Measurements from ENCODE around the gene SUPT20H. TPM values are rescaled to one million over a fixed set of nuclear protein-coding genes. Genes with fewer than 3 reads are reported as not detected.

Gene SUPT20H
- total and polyA plus RNA-seq, 4 donors = 44.3 to 73.9 (median 69.0) TPM

DNA sequence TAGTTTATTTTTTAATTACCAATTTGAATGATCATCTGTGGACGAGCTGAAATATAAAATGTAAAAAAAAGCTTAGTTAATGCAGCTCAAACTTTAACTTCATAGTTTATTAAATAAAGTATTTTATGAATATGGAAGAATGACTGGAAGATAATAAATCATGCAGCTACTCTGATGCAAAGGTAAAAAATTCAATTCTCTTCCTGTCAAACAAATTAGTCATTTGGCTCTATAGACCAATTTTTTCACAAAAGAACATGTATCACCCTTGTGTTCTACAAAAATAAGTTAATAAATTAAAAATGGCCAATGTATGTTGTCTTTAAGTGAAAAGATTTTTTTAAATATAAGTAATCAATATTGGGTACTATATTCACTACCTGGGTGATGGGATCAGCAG lies 32.7 kb downstream of the SUPT20H start:
- H3K27ac ChIP-seq (ENCODE audit: low read depth, low read length) = no peak overlapping the region

GRCh38 chr13:37023871-37024270 lies 35.6 kb downstream of the SUPT20H start:
- no peak for DNase-seq (ENCODE audit: low read depth in 4 of 6, low spot score in 6 of 6)
- H3K27me3 ChIP-seq (ENCODE audit: control insufficient read depth, insufficient read depth, low read length) = no peaks in the 10 kb centered on the region
- H3K4me1 ChIP-seq (ENCODE audit: control insufficient read depth, insufficient read depth, low read length) = no peaks in the 10 kb centered on the region
- no CpG with 5 or more reads among the region's 1 CpG for WGBS (ENCODE audit: insufficient coverage)
- no peak overlapping the region for H3K27ac ChIP-seq (ENCODE audit: low read depth, low read length)
- no peak overlapping the region for H3K4me3 ChIP-seq (ENCODE audit: low read depth, low read length)
- no peaks in the 10 kb centered on the region for H3K9me3 ChIP-seq (ENCODE audit: control insufficient read depth, insufficient read depth, low read length)
- peaks cover 10% of the 10 kb centered on the region for H3K36me3 ChIP-seq (ENCODE audit: control insufficient read depth, insufficient read depth, low read length)

More for the DNA sequence above, 32.7 kb downstream of the SUPT20H start:
- no CpG with 5 or more reads among the region's 1 CpG for WGBS (ENCODE audit: insufficient coverage)
- H3K36me3 ChIP-seq (ENCODE audit: control insufficient read depth, insufficient read depth, low read length) = peaks cover 13% of the 10 kb centered on the region
- H3K4me3 ChIP-seq (ENCODE audit: low read depth, low read length) = no peak overlapping the region
- H3K9me3 ChIP-seq (ENCODE audit: control insufficient read depth, insufficient read depth, low read length) = no peaks in the 10 kb centered on the region
- no peaks in the 10 kb centered on the region for H3K4me1 ChIP-seq (ENCODE audit: control insufficient read depth, insufficient read depth, low read length)
- H3K27me3 ChIP-seq (ENCODE audit: control insufficient read depth, insufficient read depth, low read length) = no peaks in the 10 kb centered on the region
- no peak for DNase-seq (ENCODE audit: low read depth in 4 of 6, low spot score in 6 of 6)

- no peaks in the 10 kb centered on the region for H3K4me1 ChIP-seq (ENCODE audit: control insufficient read depth, insufficient read depth, low read length)
- 100% methylated on average over 1 of the region's 1 CpG for WGBS (ENCODE audit: insufficient coverage)
- H3K27ac ChIP-seq (ENCODE audit: low read depth, low read length) = no peak overlapping the region
- H3K4me3 ChIP-seq (ENCODE audit: low read depth, low read length) = no peak overlapping the region
- H3K27me3 ChIP-seq (ENCODE audit: control insufficient read depth, insufficient read depth, low read length) = no peaks in the 10 kb centered on the region
- H3K9me3 ChIP-seq (ENCODE audit: control insufficient read depth, insufficient read depth, low read length) = no peaks in the 10 kb centered on the region
- DNase-seq (ENCODE audit: low read depth in 4 of 6, low spot score in 6 of 6) = no peak
- H3K36me3 ChIP-seq (ENCODE audit: control insufficient read depth, insufficient read depth, low read length) = peaks cover 11% of the 10 kb centered on the region
Observed at GRCh38 chr13:37014609-37015008, 44.9 kb downstream of the SUPT20H start.

DNA sequence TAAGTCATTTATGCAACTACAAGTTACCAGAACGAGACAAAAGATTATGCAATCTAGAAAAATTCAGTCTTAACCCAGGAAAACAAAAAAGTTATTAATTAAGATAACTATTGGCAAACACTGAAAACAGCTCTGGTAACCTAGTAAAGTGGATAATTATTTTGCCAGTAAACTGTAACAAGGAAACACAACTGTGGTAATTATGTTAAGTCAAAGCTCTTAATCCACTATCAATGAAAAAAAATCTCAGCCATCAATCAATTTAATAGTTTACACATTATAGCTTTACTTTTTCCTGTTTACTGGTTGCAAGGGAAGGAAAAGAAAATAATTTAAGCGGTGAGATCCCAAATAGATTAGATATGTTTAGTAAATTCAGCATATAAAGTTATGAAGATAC lies 47.7 kb downstream of the SUPT20H start:
- H3K27ac ChIP-seq (ENCODE audit: low read depth, low read length) = no peak overlapping the region
- peaks cover 17% of the 10 kb centered on the region for H3K36me3 ChIP-seq (ENCODE audit: control insufficient read depth, insufficient read depth, low read length)
- no peaks in the 10 kb centered on the region for H3K4me1 ChIP-seq (ENCODE audit: control insufficient read depth, insufficient read depth, low read length)
- H3K27me3 ChIP-seq (ENCODE audit: control insufficient read depth, insufficient read depth, low read length) = no peaks in the 10 kb centered on the region
- no peak overlapping the region for H3K4me3 ChIP-seq (ENCODE audit: low read depth, low read length)
- WGBS (ENCODE audit: insufficient coverage) = no CpG with 5 or more reads among the region's 2 CpGs
- H3K9me3 ChIP-seq (ENCODE audit: control insufficient read depth, insufficient read depth, low read length) = no peaks in the 10 kb centered on the region
- DNase-seq (ENCODE audit: low read depth in 4 of 6, low spot score in 6 of 6) = no peak

DNA sequence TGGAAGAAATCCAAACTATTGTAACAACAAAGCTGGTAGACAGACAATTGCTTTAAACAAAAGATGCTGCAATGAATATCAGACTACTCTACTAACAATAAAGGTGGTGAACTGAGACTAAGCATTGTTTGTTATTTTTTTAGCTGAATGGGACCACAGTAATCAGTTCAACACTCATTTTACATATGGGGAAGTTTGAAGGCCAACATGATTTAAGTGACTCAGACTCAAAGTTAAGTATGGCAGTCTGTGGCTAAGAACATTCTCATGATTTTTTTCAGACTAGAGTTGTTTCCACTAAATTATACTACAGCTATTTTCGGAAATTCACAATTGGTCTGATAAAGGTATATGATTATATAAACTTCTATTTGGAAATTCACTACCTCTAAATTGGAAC lies 48.5 kb downstream of the SUPT20H start:
- no peak for DNase-seq (ENCODE audit: low read depth in 4 of 6, low spot score in 6 of 6)
- no CpG with 5 or more reads among the region's 1 CpG for WGBS (ENCODE audit: insufficient coverage)
- Histone ChIP-seq H3K27ac (ENCODE audit: low read depth, low read length) (no peak overlapping the region), H3K4me1 (ENCODE audit: control insufficient read depth, insufficient read depth, low read length) (no peaks in the 10 kb centered on the region), H3K36me3 (ENCODE audit: control insufficient read depth, insufficient read depth, low read length) (peaks cover 14% of the 10 kb centered on the region), H3K4me3 (ENCODE audit: low read depth, low read length) (no peak overlapping the region), H3K27me3 (ENCODE audit: control insufficient read depth, insufficient read depth, low read length) (no peaks in the 10 kb centered on the region), H3K9me3 (ENCODE audit: control insufficient read depth, insufficient read depth, low read length) (no peaks in the 10 kb centered on the region)

DNA sequence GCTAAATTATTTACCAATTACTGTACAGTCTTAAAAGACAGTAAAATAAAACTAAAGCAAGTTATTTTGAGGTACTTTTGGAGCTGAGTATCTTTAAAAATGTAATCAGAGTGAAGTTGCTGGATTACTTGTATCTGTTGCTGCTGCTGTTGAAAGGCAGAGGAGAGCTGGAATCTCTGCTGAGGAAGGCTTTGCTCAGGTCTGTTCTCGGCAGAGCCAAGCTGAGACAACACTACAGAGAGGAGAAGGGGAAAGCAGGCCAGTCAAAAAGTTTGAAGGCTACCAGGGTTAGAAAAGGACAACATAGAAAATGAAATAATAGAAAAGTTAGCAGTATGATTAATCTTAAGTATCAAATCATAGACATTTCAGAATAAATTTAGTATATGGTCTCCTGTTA lies 49.1 kb downstream of the SUPT20H start:
- no peak overlapping the region for H3K27ac ChIP-seq (ENCODE audit: low read depth, low read length)

GRCh38 chr13:37009692-37010091 lies 49.8 kb downstream of the SUPT20H start:
- WGBS (ENCODE audit: insufficient coverage) = 75% methylated on average over 5 of the region's 5 CpGs
- H3K4me3 ChIP-seq (ENCODE audit: low read depth, low read length) = no peak overlapping the region
- H3K9me3 ChIP-seq (ENCODE audit: control insufficient read depth, insufficient read depth, low read length) = no peaks in the 10 kb centered on the region
- no peak for DNase-seq (ENCODE audit: low read depth in 4 of 6, low spot score in 6 of 6)
- H3K27me3 ChIP-seq (ENCODE audit: control insufficient read depth, insufficient read depth, low read length) = no peaks in the 10 kb centered on the region
- H3K27ac ChIP-seq (ENCODE audit: low read depth, low read length) = no peak overlapping the region
- peaks cover 22% of the 10 kb centered on the region for H3K36me3 ChIP-seq (ENCODE audit: control insufficient read depth, insufficient read depth, low read length)
- no peaks in the 10 kb centered on the region for H3K4me1 ChIP-seq (ENCODE audit: control insufficient read depth, insufficient read depth, low read length)

More for the DNA sequence above, 49.1 kb downstream of the SUPT20H start:
- DNase-seq (ENCODE audit: low read depth in 4 of 6, low spot score in 6 of 6) = no peak
- no peaks in the 10 kb centered on the region for H3K27me3 ChIP-seq (ENCODE audit: control insufficient read depth, insufficient read depth, low read length)
- peaks cover 17% of the 10 kb centered on the region for H3K36me3 ChIP-seq (ENCODE audit: control insufficient read depth, insufficient read depth, low read length)
- WGBS (ENCODE audit: insufficient coverage) = 88% methylated on average over 1 of the region's 1 CpG
- H3K4me1 ChIP-seq (ENCODE audit: control insufficient read depth, insufficient read depth, low read length) = no peaks in the 10 kb centered on the region
- no peak overlapping the region for H3K4me3 ChIP-seq (ENCODE audit: low read depth, low read length)
- H3K9me3 ChIP-seq (ENCODE audit: control insufficient read depth, insufficient read depth, low read length) = no peaks in the 10 kb centered on the region

- WGBS (ENCODE audit: insufficient coverage) = no CpG with 5 or more reads among the region's 3 CpGs
- Histone ChIP-seq H3K4me3 (ENCODE audit: low read depth, low read length) (peak overlapping the region; percentile 99), H3K4me1 (ENCODE audit: control insufficient read depth, insufficient read depth, low read length) (peaks cover 12% of the 10 kb centered on the region), H3K9me3 (ENCODE audit: control insufficient read depth, insufficient read depth, low read length) (no peaks in the 10 kb centered on the region), H3K27me3 (ENCODE audit: control insufficient read depth, insufficient read depth, low read length) (no peaks in the 10 kb centered on the region), H3K27ac (ENCODE audit: low read depth, low read length) (no peak overlapping the region), H3K36me3 (ENCODE audit: control insufficient read depth, insufficient read depth, low read length) (peaks cover 15% of the 10 kb centered on the region)
- DNase-seq (ENCODE audit: low read depth in 4 of 6, low spot score in 6 of 6) = no peak
Observed at GRCh38 chr13:37001921-37002250, 57.6 kb downstream of the SUPT20H start.

- Histone ChIP-seq H3K36me3 (ENCODE audit: control insufficient read depth, insufficient read depth, low read length) (peaks cover 7% of the 10 kb centered on the region), H3K27ac (ENCODE audit: low read depth, low read length) (peak within 1 kb of the TSS; percentile 100), H3K4me3 (ENCODE audit: low read depth, low read length) (peak within 1 kb of the TSS; percentile 99), H3K27me3 (ENCODE audit: control insufficient read depth, insufficient read depth, low read length) (no peaks in the 10 kb centered on the region), H3K4me1 (ENCODE audit: control insufficient read depth, insufficient read depth, low read length) (peaks cover 12% of the 10 kb centered on the region), H3K9me3 (ENCODE audit: control insufficient read depth, insufficient read depth, low read length) (no peaks in the 10 kb centered on the region)
- WGBS (ENCODE audit: insufficient coverage) = 0% methylated on average over 50 of the region's 52 CpGs
- peak; percentile 82 to 97 (median 89) for DNase-seq (ENCODE audit: low read depth in 4 of 6, low spot score in 6 of 6)
Observed at GRCh38 chr13:36999054-36999714, 60.3 kb downstream of the SUPT20H start, which contains the start of gene ALG5. Gene ALG5, minus strand, starts transcription at chr13:36999340. Its CDS starts 40 bp downstream, at chr13:36999300.

DNA sequence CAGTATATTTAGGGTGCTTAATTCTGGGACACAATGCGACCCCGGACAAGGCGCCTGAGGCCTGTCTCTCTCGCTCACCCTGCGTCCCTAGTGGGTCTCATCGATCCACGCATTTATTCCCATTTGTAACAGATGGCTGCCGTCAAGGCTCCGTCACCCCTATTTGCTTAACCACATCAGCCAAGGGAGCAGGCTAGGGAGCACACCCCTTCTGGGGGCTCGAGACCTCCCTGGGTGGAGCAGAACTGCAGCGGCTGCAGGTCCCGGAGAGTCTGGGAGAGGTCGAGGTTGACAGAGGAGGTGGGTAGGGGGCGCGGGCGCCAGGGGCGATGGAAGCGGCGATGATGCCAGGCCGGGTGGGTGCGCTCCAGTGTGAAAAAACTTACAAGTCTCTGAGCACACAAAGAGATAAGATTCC lies 60.9 kb downstream of the SUPT20H start:
- H3K27ac ChIP-seq (ENCODE audit: low read depth, low read length) = peak overlapping the region; percentile 100
- H3K36me3 ChIP-seq (ENCODE audit: control insufficient read depth, insufficient read depth, low read length) = peaks cover 6% of the 10 kb centered on the region
- H3K4me1 ChIP-seq (ENCODE audit: control insufficient read depth, insufficient read depth, low read length) = peaks cover 12% of the 10 kb centered on the region
- 0% methylated on average over 20 of the region's 21 CpGs for WGBS (ENCODE audit: insufficient coverage)
- no peaks in the 10 kb centered on the region for H3K9me3 ChIP-seq (ENCODE audit: control insufficient read depth, insufficient read depth, low read length)
- H3K4me3 ChIP-seq (ENCODE audit: low read depth, low read length) = peak overlapping the region; percentile 99
- no peaks in the 10 kb centered on the region for H3K27me3 ChIP-seq (ENCODE audit: control insufficient read depth, insufficient read depth, low read length)
- peak in 5 of 6 donors; percentile 4 to 56 (median 19) for DNase-seq (ENCODE audit: low read depth in 4 of 6, low spot score in 6 of 6)

Data from spinal cord (tissue), 10 donors.